OCI-LY7 (cell line): Measurements from ENCODE around the gene ZNF141. TPM values are rescaled to one million over a fixed set of nuclear protein-coding genes. Genes with fewer than 3 reads are reported as not detected.
A peak's percentile ranks its signal among the peaks of the same experiment; 100 is the strongest.

Source experiments
- BruUV-seq: library from RNA; stranded (reverse); fragments of 400-500 nt; replicated peaks from 2 replicates; lab custom pipeline; 2021; lab: Mats Ljungman, UMichigan
- CTCF ChIA-PET: fragments of 300-600 bp; sonication (Branson Sonifier 250); formaldehyde crosslinking; loops from one replicate; lab custom pipeline; 2022; ENCODE audit warnings: antibody characterized with exemption; ENCODE audit not compliant: unreplicated experiment; lab: Charles Lee
- POLR2A ChIA-PET: fragments of 300-600 bp; sonication (Branson Sonifier 250); formaldehyde crosslinking; loops from one replicate; lab custom pipeline; 2022; ENCODE audit warnings: antibody characterized with exemption; lab: Charles Lee
- DNase-seq: peaks from one replicate; pipeline ENCODE4 v3.0.0-alpha.2; 2015; ENCODE audit warnings: low spot score
- H2AFZ ChIP-seq: fragments of 200-600 bp; sonication (generic), shearing (Covaris generic); 2 replicates; pipeline ENCODE4 v1.6.1; 2014; ENCODE audit warnings: mild to moderate bottlenecking, antibody characterized with exemption, low read length, moderate library complexity
- H3K27ac ChIP-seq: fragments of 200-600 bp; sonication (generic); 2 replicates; pipeline ENCODE4 v1.5.1; 2014; ENCODE audit warnings: mixed run types, low read depth, mild to moderate bottlenecking, moderate library complexity, low read length, inconsistent platforms; ENCODE audit not compliant: poor library complexity, severe bottlenecking
- H3K36me3 ChIP-seq: fragments of 200-600 bp; sonication (generic); 2 replicates; pipeline ENCODE4 v1.6.1; 2014; ENCODE audit warnings: mild to moderate bottlenecking, antibody characterized with exemption, low read length, moderate library complexity, mixed read lengths; ENCODE audit not compliant: insufficient read depth
- H3K4me1 ChIP-seq: fragments of 200-600 bp; sonication (generic); 2 replicates; pipeline ENCODE4 v1.5.1; 2014; ENCODE audit warnings: mild to moderate bottlenecking, low read length; ENCODE audit not compliant: insufficient read depth, poor library complexity, severe bottlenecking
- H3K4me2 ChIP-seq: fragments of 200-600 bp; sonication (generic); 2 replicates; pipeline ENCODE4 v1.6.1; 2014; ENCODE audit warnings: mild to moderate bottlenecking, low read length
- H3K4me3 ChIP-seq: fragments of 200-600 bp; sonication (generic); 2 replicates; pipeline ENCODE4 v1.5.1; 2014; ENCODE audit warnings: mild to moderate bottlenecking, low read depth, low read length; ENCODE audit not compliant: poor library complexity, severe bottlenecking
- H3K79me2 ChIP-seq: fragments of 200-600 bp; sonication (generic); 2 replicates; pipeline ENCODE4 v1.6.1; 2016; ENCODE audit warnings: low read depth, mild to moderate bottlenecking, low read length, moderate library complexity, mixed read lengths; ENCODE audit not compliant: insufficient read depth
- H3K9me2 ChIP-seq: fragments of 200-600 bp; sonication (generic); 2 replicates; pipeline ENCODE4 v1.6.1; 2016; ENCODE audit warnings: mild to moderate bottlenecking, low read length, mixed read lengths; ENCODE audit not compliant: insufficient read depth
- H3K9me3 ChIP-seq: fragments of 200-600 bp; sonication (generic); 2 replicates; pipeline ENCODE4 v1.6.1; 2014; ENCODE audit warnings: mild to moderate bottlenecking, mixed run types, low read length, mixed read lengths
- H4K20me1 ChIP-seq: fragments of 200-600 bp; sonication (generic); 2 replicates; pipeline ENCODE4 v1.6.1; 2014; ENCODE audit warnings: mild to moderate bottlenecking, antibody characterized with exemption, low read length, moderate library complexity, mixed read lengths; ENCODE audit not compliant: insufficient read depth
- CTCF ChIP-seq: fragments of 200-600 bp; sonication (generic); conservative IDR thresholded peaks from 2 replicates; pipeline ENCODE4 v1.5.1; 2014; ENCODE audit warnings: mild to moderate bottlenecking, antibody characterized with exemption, low read length, moderate library complexity, mixed read lengths
- EZH2phosphoT487 ChIP-seq: fragments of 200-600 bp; sonication (generic); IDR thresholded peaks from 2 replicates; pipeline ENCODE4 v1.6.1; 2018; ENCODE audit warnings: low read depth, borderline replicate concordance, mild to moderate bottlenecking, mixed run types, antibody characterized with exemption, low read length, moderate library complexity, mixed read lengths
- intact Hi-C: fragments of 100-400 bp; cut with micrococcal nuclease; formaldehyde crosslinking; loops from one replicate; pipeline ENCODE4 v1.10.0; 2022; ENCODE audit not compliant: unreplicated experiment
- total RNA-seq, 2 experiments: library from RNA; depleted of rRNA in 1 of 2; stranded (reverse); fragments of >200 nt in 1 of 2; shearing (Covaris generic) in 1 of 2; gene quantifications; 2 replicates each; pipeline ENCODE4 v1.2.3, GENCODE V29; 2014 to 2022

Gene ZNF141
- total RNA-seq, 2 experiments from 2014 or later, result 19.8 to 27.9 TPM

- Histone ChIP-seq H2AFZ (no peak overlapping the region), H4K20me1 (no peaks in the 10 kb centered on the region), H3K4me3 (peak overlapping the region; percentile 31), H3K9me3 (peaks cover 75% of the 10 kb centered on the region), H3K36me3 (peaks cover 24% of the 10 kb centered on the region), H3K9me2 (no peaks in the 10 kb centered on the region), H3K4me1 (peaks cover 29% of the 10 kb centered on the region), H3K4me2 (peak overlapping the region; percentile 57), H3K79me2 (no peaks in the 10 kb centered on the region), H3K27ac (peak overlapping the region; percentile 95)
- peak; percentile 97 for DNase-seq
- BruUV-seq, result no TSS peak
- CTCF ChIA-PET, result interaction anchor here (0.6 kb wide), 1 partner anchor 96 kb away, joined by 5 read pairs; no protein-coding TSS in a partner anchor
- POLR2A ChIA-PET, result interaction anchor here (1.0 kb wide), 1 partner anchor 99 kb away, joined by 3 read pairs; no protein-coding TSS in a partner anchor
- intact Hi-C loops, result loop anchor here (1.0 kb wide), 2 partner anchors 78 to 292 kb away; no protein-coding TSS in a partner anchor
- TF ChIP-seq EZH2phosphoT487 (no peak), CTCF (no peak)
Observed at GRCh38 chr4:384311-385010, 46.8 kb downstream of the ZNF141 start.

GRCh38 chr4:385934-386707 lies 48.5 kb downstream of the ZNF141 start:
- intact Hi-C loops, result no loop called here
- no peaks in the 10 kb centered on the region for H3K9me2 ChIP-seq
- H3K4me3 ChIP-seq, result no peak overlapping the region
- H3K4me2 ChIP-seq, result no peak overlapping the region
- DNase-seq, result no peak
- ChIA-PET POLR2A (no interaction called here), CTCF (no interaction called here)
- H3K79me2 ChIP-seq, result no peaks in the 10 kb centered on the region
- BruUV-seq, result no TSS peak
- no peaks in the 10 kb centered on the region for H4K20me1 ChIP-seq
- TF ChIP-seq CTCF, result no peak
- TF ChIP-seq EZH2phosphoT487, result no peak
- H3K27ac ChIP-seq, result no peak overlapping the region
- H2AFZ ChIP-seq, result no peak overlapping the region
- peaks cover 62% of the 10 kb centered on the region for H3K9me3 ChIP-seq
- peaks cover 29% of the 10 kb centered on the region for H3K4me1 ChIP-seq
- H3K36me3 ChIP-seq, result peaks cover 18% of the 10 kb centered on the region
